ENCODE results near the gene ZWILCH. TPM values are rescaled to one million over a fixed set of nuclear protein-coding genes. Genes with fewer than 3 reads are reported as not detected.

The ZWILCH gene
- total and polyA plus RNA-seq, 9 of the 15 experiments (the other 6 are each of a cell fraction or from before 2014, with no cell fraction given), result 32.8 to 94.2 (median 52.1) TPM

DNA sequence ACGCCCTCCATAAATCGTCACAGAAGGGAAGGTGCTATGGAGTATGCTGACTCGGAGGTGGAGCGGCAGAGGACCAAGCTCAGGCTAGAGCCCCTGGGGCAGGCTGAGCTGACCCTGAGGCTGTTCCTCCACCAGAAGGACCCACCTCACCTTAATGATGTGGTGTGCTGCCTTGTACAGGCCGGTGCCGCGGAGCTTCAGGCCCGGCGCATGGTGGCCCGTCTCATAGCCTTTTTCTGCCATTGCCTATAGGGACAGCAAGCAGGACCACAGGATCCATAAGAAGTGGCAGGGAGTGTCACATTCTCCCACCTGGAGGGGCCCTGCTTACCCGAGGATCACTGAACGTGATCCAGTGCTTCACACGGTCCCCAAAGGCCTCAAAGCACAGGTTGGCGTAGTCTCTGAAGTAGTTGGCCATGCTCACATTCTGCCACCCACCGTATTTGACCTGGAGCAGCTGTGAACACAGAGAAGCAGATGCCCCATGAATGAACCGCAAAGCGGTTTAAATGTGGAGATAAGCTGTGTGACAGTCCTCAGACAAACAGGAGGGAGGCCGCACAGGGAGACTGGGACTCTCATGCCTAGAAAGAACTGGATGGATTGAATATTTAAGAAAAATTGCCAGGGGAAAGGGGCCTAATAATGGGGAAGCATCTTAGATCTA lies 55.9 kb downstream of the ZWILCH start (continued):
- TF ChIP-seq, protein P1, sequence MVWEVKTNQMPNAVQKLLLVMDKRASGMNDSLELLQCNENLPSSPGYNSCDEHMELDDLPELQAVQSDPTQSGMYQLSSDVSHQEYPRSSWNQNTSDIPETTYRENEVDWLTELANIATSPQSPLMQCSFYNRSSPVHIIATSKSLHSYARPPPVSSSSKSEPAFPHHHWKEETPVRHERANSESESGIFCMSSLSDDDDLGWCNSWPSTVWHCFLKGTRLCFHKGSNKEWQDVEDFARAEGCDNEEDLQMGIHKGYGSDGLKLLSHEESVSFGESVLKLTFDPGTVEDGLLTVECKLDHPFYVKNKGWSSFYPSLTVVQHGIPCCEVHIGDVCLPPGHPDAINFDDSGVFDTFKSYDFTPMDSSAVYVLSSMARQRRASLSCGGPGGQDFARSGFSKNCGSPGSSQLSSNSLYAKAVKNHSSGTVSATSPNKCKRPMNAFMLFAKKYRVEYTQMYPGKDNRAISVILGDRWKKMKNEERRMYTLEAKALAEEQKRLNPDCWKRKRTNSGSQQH (CRISPR knock-in tag; IDR thresholded peaks at IDR 0.05), result no peak
- TF ChIP-seq, protein P2, sequence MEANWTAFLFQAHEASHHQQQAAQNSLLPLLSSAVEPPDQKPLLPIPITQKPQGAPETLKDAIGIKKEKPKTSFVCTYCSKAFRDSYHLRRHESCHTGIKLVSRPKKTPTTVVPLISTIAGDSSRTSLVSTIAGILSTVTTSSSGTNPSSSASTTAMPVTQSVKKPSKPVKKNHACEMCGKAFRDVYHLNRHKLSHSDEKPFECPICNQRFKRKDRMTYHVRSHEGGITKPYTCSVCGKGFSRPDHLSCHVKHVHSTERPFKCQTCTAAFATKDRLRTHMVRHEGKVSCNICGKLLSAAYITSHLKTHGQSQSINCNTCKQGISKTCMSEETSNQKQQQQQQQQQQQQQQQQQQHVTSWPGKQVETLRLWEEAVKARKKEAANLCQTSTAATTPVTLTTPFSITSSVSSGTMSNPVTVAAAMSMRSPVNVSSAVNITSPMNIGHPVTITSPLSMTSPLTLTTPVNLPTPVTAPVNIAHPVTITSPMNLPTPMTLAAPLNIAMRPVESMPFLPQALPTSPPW (CRISPR knock-in tag; IDR thresholded peaks at IDR 0.05), result no peak
- TF ChIP-seq JUN (IDR thresholded peaks at IDR 0.05; ENCODE audit: borderline replicate concordance, low read depth, low read length), result no peak
- TF ChIP-seq JUN (CRISPR knock-in tag; IDR thresholded peaks at IDR 0.05; ENCODE audit: borderline replicate concordance), result no peak
- TF ChIP-seq, protein P3, sequence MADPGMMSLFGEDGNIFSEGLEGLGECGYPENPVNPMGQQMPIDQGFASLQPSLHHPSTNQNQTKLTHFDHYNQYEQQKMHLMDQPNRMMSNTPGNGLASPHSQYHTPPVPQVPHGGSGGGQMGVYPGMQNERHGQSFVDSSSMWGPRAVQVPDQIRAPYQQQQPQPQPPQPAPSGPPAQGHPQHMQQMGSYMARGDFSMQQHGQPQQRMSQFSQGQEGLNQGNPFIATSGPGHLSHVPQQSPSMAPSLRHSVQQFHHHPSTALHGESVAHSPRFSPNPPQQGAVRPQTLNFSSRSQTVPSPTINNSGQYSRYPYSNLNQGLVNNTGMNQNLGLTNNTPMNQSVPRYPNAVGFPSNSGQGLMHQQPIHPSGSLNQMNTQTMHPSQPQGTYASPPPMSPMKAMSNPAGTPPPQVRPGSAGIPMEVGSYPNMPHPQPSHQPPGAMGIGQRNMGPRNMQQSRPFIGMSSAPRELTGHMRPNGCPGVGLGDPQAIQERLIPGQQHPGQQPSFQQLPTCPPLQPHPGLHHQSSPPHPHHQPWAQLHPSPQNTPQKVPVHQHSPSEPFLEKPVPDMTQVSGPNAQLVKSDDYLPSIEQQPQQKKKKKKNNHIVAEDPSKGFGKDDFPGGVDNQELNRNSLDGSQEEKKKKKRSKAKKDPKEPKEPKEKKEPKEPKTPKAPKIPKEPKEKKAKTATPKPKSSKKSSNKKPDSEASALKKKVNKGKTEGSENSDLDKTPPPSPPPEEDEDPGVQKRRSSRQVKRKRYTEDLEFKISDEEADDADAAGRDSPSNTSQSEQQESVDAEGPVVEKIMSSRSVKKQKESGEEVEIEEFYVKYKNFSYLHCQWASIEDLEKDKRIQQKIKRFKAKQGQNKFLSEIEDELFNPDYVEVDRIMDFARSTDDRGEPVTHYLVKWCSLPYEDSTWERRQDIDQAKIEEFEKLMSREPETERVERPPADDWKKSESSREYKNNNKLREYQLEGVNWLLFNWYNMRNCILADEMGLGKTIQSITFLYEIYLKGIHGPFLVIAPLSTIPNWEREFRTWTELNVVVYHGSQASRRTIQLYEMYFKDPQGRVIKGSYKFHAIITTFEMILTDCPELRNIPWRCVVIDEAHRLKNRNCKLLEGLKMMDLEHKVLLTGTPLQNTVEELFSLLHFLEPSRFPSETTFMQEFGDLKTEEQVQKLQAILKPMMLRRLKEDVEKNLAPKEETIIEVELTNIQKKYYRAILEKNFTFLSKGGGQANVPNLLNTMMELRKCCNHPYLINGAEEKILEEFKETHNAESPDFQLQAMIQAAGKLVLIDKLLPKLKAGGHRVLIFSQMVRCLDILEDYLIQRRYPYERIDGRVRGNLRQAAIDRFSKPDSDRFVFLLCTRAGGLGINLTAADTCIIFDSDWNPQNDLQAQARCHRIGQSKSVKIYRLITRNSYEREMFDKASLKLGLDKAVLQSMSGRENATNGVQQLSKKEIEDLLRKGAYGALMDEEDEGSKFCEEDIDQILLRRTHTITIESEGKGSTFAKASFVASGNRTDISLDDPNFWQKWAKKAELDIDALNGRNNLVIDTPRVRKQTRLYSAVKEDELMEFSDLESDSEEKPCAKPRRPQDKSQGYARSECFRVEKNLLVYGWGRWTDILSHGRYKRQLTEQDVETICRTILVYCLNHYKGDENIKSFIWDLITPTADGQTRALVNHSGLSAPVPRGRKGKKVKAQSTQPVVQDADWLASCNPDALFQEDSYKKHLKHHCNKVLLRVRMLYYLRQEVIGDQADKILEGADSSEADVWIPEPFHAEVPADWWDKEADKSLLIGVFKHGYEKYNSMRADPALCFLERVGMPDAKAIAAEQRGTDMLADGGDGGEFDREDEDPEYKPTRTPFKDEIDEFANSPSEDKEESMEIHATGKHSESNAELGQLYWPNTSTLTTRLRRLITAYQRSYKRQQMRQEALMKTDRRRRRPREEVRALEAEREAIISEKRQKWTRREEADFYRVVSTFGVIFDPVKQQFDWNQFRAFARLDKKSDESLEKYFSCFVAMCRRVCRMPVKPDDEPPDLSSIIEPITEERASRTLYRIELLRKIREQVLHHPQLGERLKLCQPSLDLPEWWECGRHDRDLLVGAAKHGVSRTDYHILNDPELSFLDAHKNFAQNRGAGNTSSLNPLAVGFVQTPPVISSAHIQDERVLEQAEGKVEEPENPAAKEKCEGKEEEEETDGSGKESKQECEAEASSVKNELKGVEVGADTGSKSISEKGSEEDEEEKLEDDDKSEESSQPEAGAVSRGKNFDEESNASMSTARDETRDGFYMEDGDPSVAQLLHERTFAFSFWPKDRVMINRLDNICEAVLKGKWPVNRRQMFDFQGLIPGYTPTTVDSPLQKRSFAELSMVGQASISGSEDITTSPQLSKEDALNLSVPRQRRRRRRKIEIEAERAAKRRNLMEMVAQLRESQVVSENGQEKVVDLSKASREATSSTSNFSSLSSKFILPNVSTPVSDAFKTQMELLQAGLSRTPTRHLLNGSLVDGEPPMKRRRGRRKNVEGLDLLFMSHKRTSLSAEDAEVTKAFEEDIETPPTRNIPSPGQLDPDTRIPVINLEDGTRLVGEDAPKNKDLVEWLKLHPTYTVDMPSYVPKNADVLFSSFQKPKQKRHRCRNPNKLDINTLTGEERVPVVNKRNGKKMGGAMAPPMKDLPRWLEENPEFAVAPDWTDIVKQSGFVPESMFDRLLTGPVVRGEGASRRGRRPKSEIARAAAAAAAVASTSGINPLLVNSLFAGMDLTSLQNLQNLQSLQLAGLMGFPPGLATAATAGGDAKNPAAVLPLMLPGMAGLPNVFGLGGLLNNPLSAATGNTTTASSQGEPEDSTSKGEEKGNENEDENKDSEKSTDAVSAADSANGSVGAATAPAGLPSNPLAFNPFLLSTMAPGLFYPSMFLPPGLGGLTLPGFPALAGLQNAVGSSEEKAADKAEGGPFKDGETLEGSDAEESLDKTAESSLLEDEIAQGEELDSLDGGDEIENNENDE (IDR thresholded peaks at IDR 0.05; ENCODE audit: low read depth, low read length), result no peak
